HepG2 (cell line): Measurements from ENCODE around the gene IGF2. TPM values are rescaled to one million over a fixed set of nuclear protein-coding genes. Genes with fewer than 3 reads are reported as not detected.

Experiments
- ATAD3A ChIP-seq: sonication (generic); formaldehyde crosslinking; IDR thresholded peaks from 2 replicates; pipeline ENCODE4 v1.4.0; 2020; ENCODE audit warnings: missing genetic modification reagents
- ERF ChIP-seq: IDR thresholded peaks from 2 replicates; pipeline ENCODE4 v1.6.1; 2018; ENCODE audit warnings: missing biosample characterization, missing genetic modification reagents
- GATA4 ChIP-seq: sonication (generic); IDR thresholded peaks from 2 replicates; pipeline ENCODE4 v1.6.1; 2016; ENCODE audit warnings: antibody characterized with exemption, low read depth, borderline replicate concordance
- ISL2 ChIP-seq: sonication (generic); formaldehyde crosslinking; IDR thresholded peaks from 2 replicates; pipeline ENCODE4 v1.5.0; 2020; ENCODE audit warnings: missing genetic modification reagents
- PHF5A ChIP-seq: IDR thresholded peaks from one replicate; pipeline ENCODE4 v1.6.1; 2018; ENCODE audit warnings: low read depth, missing genetic modification reagents; ENCODE audit not compliant: unreplicated experiment
- RARG ChIP-seq: sonication (generic); formaldehyde crosslinking; IDR thresholded peaks from 2 replicates; pipeline ENCODE4 v1.4.0; 2020; ENCODE audit warnings: low read depth, mild to moderate bottlenecking, missing genetic modification reagents
- REL ChIP-seq: sonication (generic); formaldehyde crosslinking; conservative IDR thresholded peaks from 2 replicates; pipeline ENCODE4 v1.8.0; 2022; ENCODE audit warnings: mild to moderate bottlenecking, missing genetic modification reagents, moderate library complexity
- RORA ChIP-seq: sonication (generic); formaldehyde crosslinking; IDR thresholded peaks from 2 replicates; pipeline ENCODE4 v1.5.0; 2020; ENCODE audit warnings: mild to moderate bottlenecking, missing genetic modification reagents, moderate library complexity
- SAP130 ChIP-seq: IDR thresholded peaks from 2 replicates; pipeline ENCODE4 v1.6.1; 2016; ENCODE audit warnings: low read depth
- ZFP82 ChIP-seq: sonication (generic); formaldehyde crosslinking; IDR thresholded peaks from 2 replicates; pipeline ENCODE4 v1.5.1; 2020; ENCODE audit warnings: mild to moderate bottlenecking, missing genetic modification reagents, borderline replicate concordance
- ZNF329 ChIP-seq: sonication (generic); formaldehyde crosslinking; IDR thresholded peaks from 2 replicates; pipeline ENCODE4 v1.9.0; 2021; ENCODE audit warnings: low read depth, mild to moderate bottlenecking, missing genetic modification reagents
- ZNF556 ChIP-seq: sonication (generic); formaldehyde crosslinking; IDR thresholded peaks from 2 replicates; pipeline ENCODE4 v1.4.0; 2020; ENCODE audit warnings: mild to moderate bottlenecking, missing genetic modification reagents, borderline replicate concordance
- ZNF749 ChIP-seq: sonication (generic); formaldehyde crosslinking; IDR thresholded peaks from 2 replicates; pipeline ENCODE4 v1.8.0; 2022; ENCODE audit warnings: mild to moderate bottlenecking, missing genetic modification reagents, moderate library complexity, borderline replicate concordance
- ZNF891 ChIP-seq: sonication (generic); formaldehyde crosslinking; IDR thresholded peaks from 2 replicates; pipeline ENCODE4 v1.5.0; 2020; ENCODE audit warnings: mild to moderate bottlenecking, missing genetic modification reagents
- polyA plus RNA-seq, 8 experiments: library from polyadenylated mRNA; depleted of rRNA in 3 of 8; stranded (reverse) in 7 of 8; unstranded in 1 of 8; fragments of >200 nt; fragmentation: Illumina TruSeq in 4 of 8; extraction: Trizol in 4 of 8; gene quantifications; 2 replicates each; pipeline versions ENCODE4 v1.2.1 to v1.2.3, GENCODE V29; 2011 to 2016; ENCODE audit warnings: low read depth in 4 of 8, missing spikeins in 1 of 8, mixed read lengths in 1 of 8; ENCODE audit not compliant: insufficient read depth in 1 of 8
- total RNA-seq, 5 experiments: library from RNA; depleted of rRNA; stranded (reverse); fragments of >200 nt; fragmentation: Illumina TruSeq; extraction: Trizol; gene quantifications; 2 replicates each; pipeline ENCODE4 v1.2.3, GENCODE V29; 2016; ENCODE audit warnings: low read depth in 1 of 5
- TF ChIP-seq, protein P1 (sequence below): sonication (generic); formaldehyde crosslinking; IDR thresholded peaks from 2 replicates; pipeline ENCODE4 v1.8.1; 2023; ENCODE audit warnings: mild to moderate bottlenecking, missing genetic modification reagents
- TF ChIP-seq, protein P2 (sequence below): IDR thresholded peaks from 2 replicates; pipeline ENCODE4 v1.6.1; 2016; ENCODE audit warnings: missing compliant biosample characterization, missing genetic modification reagents, borderline replicate concordance
- TF ChIP-seq, protein P3 (sequence below): sonication (generic); formaldehyde crosslinking; IDR thresholded peaks from 2 replicates; pipeline ENCODE4 v1.4.0; 2020; ENCODE audit warnings: mild to moderate bottlenecking, missing genetic modification reagents
- TF ChIP-seq, protein P4 (sequence below): sonication (generic); formaldehyde crosslinking; conservative IDR thresholded peaks from 2 replicates; pipeline ENCODE4 v1.4.0; 2020; ENCODE audit warnings: missing genetic modification reagents
- TF ChIP-seq, protein P5 (sequence below): sonication (generic); formaldehyde crosslinking; IDR thresholded peaks from 2 replicates; pipeline ENCODE4 v1.5.0; 2020; ENCODE audit warnings: mild to moderate bottlenecking, missing genetic modification reagents

Gene IGF2
- total and polyA plus RNA-seq, 2 of the 13 experiments (the other 11 are each of a cell fraction or from before 2014, with no cell fraction given), result 79.1 to 254 TPM

DNA sequence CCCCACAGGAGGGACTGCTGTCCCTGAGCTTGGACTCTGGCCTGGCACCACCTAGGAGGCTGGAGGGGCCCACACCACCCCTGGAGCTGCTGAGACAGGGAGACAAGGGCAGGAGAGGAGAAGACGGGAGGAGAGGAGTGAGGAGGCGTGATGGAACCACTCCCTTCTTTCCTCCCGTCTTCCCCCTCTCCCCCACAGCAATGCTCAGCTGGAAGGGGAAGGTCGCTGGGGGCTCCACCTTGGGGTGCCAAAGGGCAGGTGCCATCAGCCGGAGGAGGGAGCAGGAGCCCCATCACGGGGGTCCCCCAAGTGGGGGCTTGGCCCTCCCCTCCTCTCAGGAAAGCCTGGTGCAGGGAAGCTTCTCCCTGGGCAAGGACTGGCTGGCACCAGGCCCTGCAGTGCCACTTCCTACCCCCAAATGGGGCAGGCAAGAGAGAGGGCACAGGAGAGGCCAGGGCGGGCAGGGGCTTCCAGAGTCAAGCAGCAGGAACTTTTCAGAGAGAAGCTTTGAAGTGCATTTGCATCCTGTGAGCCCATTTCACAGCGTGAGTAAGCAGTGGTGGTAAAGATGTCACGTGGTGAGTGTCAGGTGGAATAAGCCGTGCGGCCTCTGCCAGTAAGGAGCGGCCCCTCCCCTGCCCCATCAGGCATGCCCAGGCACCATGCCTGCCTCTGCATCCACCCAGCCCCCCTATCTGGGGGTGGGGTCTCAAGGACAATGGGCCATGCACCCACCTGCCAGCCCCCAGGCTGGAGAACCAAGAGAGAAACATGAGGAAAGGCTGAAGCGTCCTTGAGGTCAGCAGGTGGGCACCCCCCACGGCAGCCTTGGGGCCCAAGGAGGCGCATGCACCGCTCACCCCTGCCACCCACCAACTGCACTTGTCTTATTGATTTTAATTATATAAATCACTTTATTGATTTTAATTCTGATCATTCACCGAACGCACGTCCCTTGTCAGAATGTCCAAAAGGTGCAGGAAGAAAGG lies 4.9 kb downstream of the IGF2 start (continued):
- TF ChIP-seq RORA (CRISPR knock-in tag), result no peak
- TF ChIP-seq, protein P1, sequence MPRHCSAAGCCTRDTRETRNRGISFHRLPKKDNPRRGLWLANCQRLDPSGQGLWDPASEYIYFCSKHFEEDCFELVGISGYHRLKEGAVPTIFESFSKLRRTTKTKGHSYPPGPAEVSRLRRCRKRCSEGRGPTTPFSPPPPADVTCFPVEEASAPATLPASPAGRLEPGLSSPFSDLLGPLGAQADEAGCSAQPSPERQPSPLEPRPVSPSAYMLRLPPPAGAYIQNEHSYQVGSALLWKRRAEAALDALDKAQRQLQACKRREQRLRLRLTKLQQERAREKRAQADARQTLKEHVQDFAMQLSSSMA, result no peak
- TF ChIP-seq, protein P2, sequence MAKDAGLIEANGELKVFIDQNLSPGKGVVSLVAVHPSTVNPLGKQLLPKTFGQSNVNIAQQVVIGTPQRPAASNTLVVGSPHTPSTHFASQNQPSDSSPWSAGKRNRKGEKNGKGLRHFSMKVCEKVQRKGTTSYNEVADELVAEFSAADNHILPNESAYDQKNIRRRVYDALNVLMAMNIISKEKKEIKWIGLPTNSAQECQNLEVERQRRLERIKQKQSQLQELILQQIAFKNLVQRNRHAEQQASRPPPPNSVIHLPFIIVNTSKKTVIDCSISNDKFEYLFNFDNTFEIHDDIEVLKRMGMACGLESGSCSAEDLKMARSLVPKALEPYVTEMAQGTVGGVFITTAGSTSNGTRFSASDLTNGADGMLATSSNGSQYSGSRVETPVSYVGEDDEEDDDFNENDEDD (CRISPR knock-in tag), result no peak
- TF ChIP-seq RARG (CRISPR knock-in tag), result no peak
- TF ChIP-seq, protein P3, sequence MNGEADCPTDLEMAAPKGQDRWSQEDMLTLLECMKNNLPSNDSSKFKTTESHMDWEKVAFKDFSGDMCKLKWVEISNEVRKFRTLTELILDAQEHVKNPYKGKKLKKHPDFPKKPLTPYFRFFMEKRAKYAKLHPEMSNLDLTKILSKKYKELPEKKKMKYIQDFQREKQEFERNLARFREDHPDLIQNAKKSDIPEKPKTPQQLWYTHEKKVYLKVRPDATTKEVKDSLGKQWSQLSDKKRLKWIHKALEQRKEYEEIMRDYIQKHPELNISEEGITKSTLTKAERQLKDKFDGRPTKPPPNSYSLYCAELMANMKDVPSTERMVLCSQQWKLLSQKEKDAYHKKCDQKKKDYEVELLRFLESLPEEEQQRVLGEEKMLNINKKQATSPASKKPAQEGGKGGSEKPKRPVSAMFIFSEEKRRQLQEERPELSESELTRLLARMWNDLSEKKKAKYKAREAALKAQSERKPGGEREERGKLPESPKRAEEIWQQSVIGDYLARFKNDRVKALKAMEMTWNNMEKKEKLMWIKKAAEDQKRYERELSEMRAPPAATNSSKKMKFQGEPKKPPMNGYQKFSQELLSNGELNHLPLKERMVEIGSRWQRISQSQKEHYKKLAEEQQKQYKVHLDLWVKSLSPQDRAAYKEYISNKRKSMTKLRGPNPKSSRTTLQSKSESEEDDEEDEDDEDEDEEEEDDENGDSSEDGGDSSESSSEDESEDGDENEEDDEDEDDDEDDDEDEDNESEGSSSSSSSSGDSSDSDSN (CRISPR knock-in tag), result no peak; the same call in 1 of the 2 replicates
- TF ChIP-seq, protein P4, sequence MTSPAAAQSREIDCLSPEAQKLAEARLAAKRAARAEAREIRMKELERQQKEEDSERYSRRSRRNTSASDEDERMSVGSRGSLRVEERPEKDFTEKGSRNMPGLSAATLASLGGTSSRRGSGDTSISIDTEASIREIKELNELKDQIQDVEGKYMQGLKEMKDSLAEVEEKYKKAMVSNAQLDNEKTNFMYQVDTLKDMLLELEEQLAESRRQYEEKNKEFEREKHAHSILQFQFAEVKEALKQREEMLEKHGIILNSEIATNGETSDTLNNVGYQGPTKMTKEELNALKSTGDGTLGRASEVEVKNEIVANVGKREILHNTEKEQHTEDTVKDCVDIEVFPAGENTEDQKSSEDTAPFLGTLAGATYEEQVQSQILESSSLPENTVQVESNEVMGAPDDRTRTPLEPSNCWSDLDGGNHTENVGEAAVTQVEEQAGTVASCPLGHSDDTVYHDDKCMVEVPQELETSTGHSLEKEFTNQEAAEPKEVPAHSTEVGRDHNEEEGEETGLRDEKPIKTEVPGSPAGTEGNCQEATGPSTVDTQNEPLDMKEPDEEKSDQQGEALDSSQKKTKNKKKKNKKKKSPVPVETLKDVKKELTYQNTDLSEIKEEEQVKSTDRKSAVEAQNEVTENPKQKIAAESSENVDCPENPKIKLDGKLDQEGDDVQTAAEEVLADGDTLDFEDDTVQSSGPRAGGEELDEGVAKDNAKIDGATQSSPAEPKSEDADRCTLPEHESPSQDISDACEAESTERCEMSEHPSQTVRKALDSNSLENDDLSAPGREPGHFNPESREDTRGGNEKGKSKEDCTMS (CRISPR knock-in tag), result no peak
- no peak; the same call in 1 of the 2 replicates for TF ChIP-seq ZNF556 (CRISPR knock-in tag)
- TF ChIP-seq ZNF749 (CRISPR knock-in tag), result no peak; the same call in 1 of the 2 replicates
- TF ChIP-seq GATA4, result 0 out of 2 replicates have a peak, but pooled peaks have one; percentile 24
- no peak; the same call in 1 of the 2 replicates for TF ChIP-seq ZFP82 (CRISPR knock-in tag)
- 0 out of 2 replicates have a peak, but pooled peaks have one; percentile 17 for TF ChIP-seq SAP130 (CRISPR knock-in tag)
- no peak for TF ChIP-seq ZNF329 (CRISPR knock-in tag)
- TF ChIP-seq, protein P5, sequence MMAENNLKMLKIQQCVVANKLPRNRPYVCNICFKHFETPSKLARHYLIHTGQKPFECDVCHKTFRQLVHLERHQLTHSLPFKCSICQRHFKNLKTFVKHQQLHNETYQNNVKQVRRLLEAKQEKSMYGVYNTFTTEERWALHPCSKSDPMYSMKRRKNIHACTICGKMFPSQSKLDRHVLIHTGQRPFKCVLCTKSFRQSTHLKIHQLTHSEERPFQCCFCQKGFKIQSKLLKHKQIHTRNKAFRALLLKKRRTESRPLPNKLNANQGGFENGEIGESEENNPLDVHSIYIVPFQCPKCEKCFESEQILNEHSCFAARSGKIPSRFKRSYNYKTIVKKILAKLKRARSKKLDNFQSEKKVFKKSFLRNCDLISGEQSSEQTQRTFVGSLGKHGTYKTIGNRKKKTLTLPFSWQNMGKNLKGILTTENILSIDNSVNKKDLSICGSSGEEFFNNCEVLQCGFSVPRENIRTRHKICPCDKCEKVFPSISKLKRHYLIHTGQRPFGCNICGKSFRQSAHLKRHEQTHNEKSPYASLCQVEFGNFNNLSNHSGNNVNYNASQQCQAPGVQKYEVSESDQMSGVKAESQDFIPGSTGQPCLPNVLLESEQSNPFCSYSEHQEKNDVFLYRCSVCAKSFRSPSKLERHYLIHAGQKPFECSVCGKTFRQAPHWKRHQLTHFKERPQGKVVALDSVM (CRISPR knock-in tag), result no peak
- no peak for TF ChIP-seq ZNF891
- no peak for TF ChIP-seq REL (CRISPR knock-in tag)
- peak; percentile 2 for TF ChIP-seq PHF5A (CRISPR knock-in tag)
- no peak for TF ChIP-seq ISL2 (CRISPR knock-in tag)
- no peak for TF ChIP-seq ATAD3A (CRISPR knock-in tag)
- TF ChIP-seq ERF (CRISPR knock-in tag), result no peak
